ENCODE data around the gene UQCRC1. TPM values are rescaled to one million over a fixed set of nuclear protein-coding genes. Genes with fewer than 3 reads are reported as not detected.

Gene UQCRC1
- total and polyA plus RNA-seq, 2 experiments from 2014 or later = 620 to 870 TPM

DNA sequence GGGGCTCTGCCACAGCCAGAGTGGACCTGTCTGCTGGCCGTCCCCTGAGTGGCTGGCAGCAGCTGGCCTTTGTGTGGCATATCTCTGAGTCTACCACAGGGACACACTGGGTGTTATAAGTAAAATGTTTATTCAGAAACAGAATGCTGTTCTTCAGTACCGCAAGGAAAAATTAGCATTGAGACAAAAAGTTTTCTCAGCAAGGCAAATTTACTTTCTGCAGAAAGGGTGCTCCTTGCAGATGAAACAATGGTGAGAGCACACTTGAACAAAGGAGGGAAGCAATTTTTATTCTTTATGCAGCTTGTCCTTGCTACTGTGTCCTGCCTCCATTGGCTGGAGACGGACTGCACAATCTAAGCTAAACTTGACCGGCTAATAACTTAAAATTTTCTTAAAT is 8.1 kb upstream of the UQCRC1 start:
- no peak overlapping the region for H3K27ac ChIP-seq
- H3K4me1 ChIP-seq (ENCODE audit: low read depth) = no peaks in the 10 kb centered on the region
- H3K9me3 ChIP-seq (ENCODE audit: low read depth) = no peaks in the 10 kb centered on the region
- TF ChIP-seq CTCF (IDR thresholded peaks at IDR 0.05; ENCODE audit: low read depth, low read length) = no peak
- no peaks in the 10 kb centered on the region for H3K36me3 ChIP-seq
- no peak for DNase-seq (ENCODE audit: low read depth in 1 of 2, low spot score in 1 of 2)
- no peak overlapping the region for H3K4me3 ChIP-seq
- no peaks in the 10 kb centered on the region for H3K27me3 ChIP-seq

DNA sequence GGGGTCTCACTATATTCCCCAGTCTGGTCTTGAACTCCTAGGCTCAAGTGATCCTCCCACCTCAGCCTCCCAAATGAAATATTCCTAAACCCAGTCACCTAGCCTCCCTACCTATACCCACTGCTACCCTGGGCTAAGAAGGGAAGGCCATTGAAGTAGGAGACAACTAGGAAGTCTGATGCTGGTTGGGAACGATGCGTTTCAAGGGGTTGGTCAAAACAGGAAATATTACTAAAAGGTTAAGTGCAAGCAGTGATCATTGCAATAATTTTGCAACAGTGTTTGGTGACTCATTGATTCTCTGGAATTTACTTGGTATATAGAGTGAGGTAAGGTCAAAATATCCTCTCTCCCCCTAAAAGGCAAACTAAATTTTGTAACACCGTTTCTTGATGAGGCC is 4.6 kb upstream of the UQCRC1 start:
- Histone ChIP-seq H3K4me1 (ENCODE audit: low read depth) (no peaks in the 10 kb centered on the region), H3K27ac (no peak overlapping the region), H3K36me3 (no peaks in the 10 kb centered on the region), H3K9me3 (ENCODE audit: low read depth) (no peaks in the 10 kb centered on the region), H3K4me3 (no peak overlapping the region), H3K27me3 (peaks cover 8% of the 10 kb centered on the region)
- TF ChIP-seq CTCF (IDR thresholded peaks at IDR 0.05; ENCODE audit: low read depth, low read length) = no peak
- peak in 1 of 2 donors; percentile 84 for DNase-seq (ENCODE audit: low read depth in 1 of 2, low spot score in 1 of 2)

DNA sequence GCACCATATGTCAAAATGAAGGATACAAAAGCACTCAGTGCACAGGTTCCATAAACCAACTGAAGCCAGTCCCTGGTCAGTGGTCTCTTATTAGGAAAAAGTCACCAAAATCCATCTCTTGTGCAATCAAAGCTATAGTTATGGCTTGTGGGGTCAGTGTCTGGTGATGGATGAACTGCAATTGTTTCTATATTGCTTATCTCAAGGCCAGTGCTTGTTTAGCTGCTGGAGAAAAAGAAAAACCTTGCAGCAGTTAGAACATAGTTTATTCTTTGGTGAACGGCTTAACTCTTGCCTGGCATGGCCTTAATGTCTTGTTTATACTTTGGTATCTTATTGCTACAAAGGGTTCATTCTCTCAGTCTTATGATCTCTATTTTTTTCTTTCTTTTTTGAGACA is 2.9 kb upstream of the UQCRC1 start:
- no peak overlapping the region for H3K4me3 ChIP-seq
- peaks cover 6% of the 10 kb centered on the region for H3K36me3 ChIP-seq
- no peaks in the 10 kb centered on the region for H3K9me3 ChIP-seq (ENCODE audit: low read depth)
- H3K27me3 ChIP-seq = peaks cover 8% of the 10 kb centered on the region
- H3K4me1 ChIP-seq (ENCODE audit: low read depth) = peaks cover 7% of the 10 kb centered on the region
- no peak overlapping the region for H3K27ac ChIP-seq
- no peak for DNase-seq (ENCODE audit: low read depth in 1 of 2, low spot score in 1 of 2)
- no peak for TF ChIP-seq CTCF (IDR thresholded peaks at IDR 0.05; ENCODE audit: low read depth, low read length)

- no peaks in the 10 kb centered on the region for H3K9me3 ChIP-seq (ENCODE audit: low read depth)
- H3K36me3 ChIP-seq = peaks cover 41% of the 10 kb centered on the region
- peaks cover 8% of the 10 kb centered on the region for H3K27me3 ChIP-seq
- no peak for TF ChIP-seq CTCF (IDR thresholded peaks at IDR 0.05; ENCODE audit: low read depth, low read length)
- H3K4me3 ChIP-seq = no peak overlapping the region
- peaks cover 7% of the 10 kb centered on the region for H3K4me1 ChIP-seq (ENCODE audit: low read depth)
- DNase-seq (ENCODE audit: low read depth in 1 of 2, low spot score in 1 of 2) = peak in 1 of 2 donors; percentile 7
- H3K27ac ChIP-seq = no peak overlapping the region
Measured at GRCh38 chr3:48607519-48607918, 1.9 kb downstream of the UQCRC1 start.

- no peak overlapping the region for H3K27ac ChIP-seq
- peaks cover 61% of the 10 kb centered on the region for H3K36me3 ChIP-seq
- peaks cover 6% of the 10 kb centered on the region for H3K4me1 ChIP-seq (ENCODE audit: low read depth)
- no peak for TF ChIP-seq CTCF (IDR thresholded peaks at IDR 0.05; ENCODE audit: low read depth, low read length)
- no peak overlapping the region for H3K4me3 ChIP-seq
- H3K27me3 ChIP-seq = no peaks in the 10 kb centered on the region
- H3K9me3 ChIP-seq (ENCODE audit: low read depth) = no peaks in the 10 kb centered on the region
- DNase-seq (ENCODE audit: low read depth in 1 of 2, low spot score in 1 of 2) = no peak
Measured at GRCh38 chr3:48601622-48601994, 7.8 kb downstream of the UQCRC1 start.
